ENCODE data around the gene RPS19BP1.

The RPS19BP1 gene

GRCh38 chr22:39481054-39481453 is 51.5 kb downstream of the RPS19BP1 start:
- no peak overlapping the region for H3K4me3 Mint-ChIP-seq
- no peaks in the 10 kb centered on the region for H3K27me3 Mint-ChIP-seq
- H3K27ac Mint-ChIP-seq = no peak overlapping the region
- no peaks in the 10 kb centered on the region for H3K36me3 Mint-ChIP-seq
- no peaks in the 10 kb centered on the region for H3K4me1 Mint-ChIP-seq
- no peaks in the 10 kb centered on the region for H3K9me3 Mint-ChIP-seq

GRCh38 chr22:39480557-39480956 is 52.0 kb downstream of the RPS19BP1 start:
- Mint-ChIP-seq H3K27me3 (no peaks in the 10 kb centered on the region), H3K27ac (no peak overlapping the region), H3K4me3 (no peak overlapping the region), H3K36me3 (no peaks in the 10 kb centered on the region), H3K4me1 (no peaks in the 10 kb centered on the region), H3K9me3 (no peaks in the 10 kb centered on the region)

- Mint-ChIP-seq H3K36me3 (no peaks in the 10 kb centered on the region), H3K27me3 (no peaks in the 10 kb centered on the region), H3K27ac (no peak overlapping the region), H3K4me1 (no peaks in the 10 kb centered on the region), H3K9me3 (no peaks in the 10 kb centered on the region), H3K4me3 (no peak overlapping the region)
Measured at GRCh38 chr22:39479254-39479653, 53.3 kb downstream of the RPS19BP1 start.
